Stimulated activated effector memory CD8-positive, alpha-beta T cell treated with anti-CD3 and anti-CD28 coated beads, Interleukin-12 subunit alpha, Interleukin-12 subunit beta, amount 100 ng/mL, for 72 hours (primary cell): ENCODE measurements around the gene FZD1.

ENCODE experiments used
- ATAC-seq: fragments of 150-1000 bp; cut with Tn5 transposase; 2 replicates; pipeline ENCODE4 v1.10.0; 2021
- DNase-seq, 2 donors: peaks; one replicate each; pipeline ENCODE4 v3.0.0; 2021 to 2022; ENCODE audit warnings: low spot score in 2 of 2
- H3K27ac Mint-ChIP-seq: one replicate; pipeline ENCODE4 v1.8.0; 2022; ENCODE audit warnings: mild to moderate bottlenecking, mixed read lengths
- H3K36me3 Mint-ChIP-seq: one replicate; pipeline ENCODE4 v1.8.0; 2022; ENCODE audit warnings: mild to moderate bottlenecking, mixed read lengths
- H3K4me1 Mint-ChIP-seq: one replicate; pipeline ENCODE4 v1.8.0; 2022; ENCODE audit warnings: mixed read lengths
- H3K4me3 Mint-ChIP-seq: one replicate; pipeline ENCODE4 v1.8.0; 2022; ENCODE audit warnings: mild to moderate bottlenecking, mixed read lengths
- H3K9me3 Mint-ChIP-seq: one replicate; pipeline ENCODE4 v1.8.0; 2022; ENCODE audit warnings: mixed read lengths

FZD1 gene

DNA sequence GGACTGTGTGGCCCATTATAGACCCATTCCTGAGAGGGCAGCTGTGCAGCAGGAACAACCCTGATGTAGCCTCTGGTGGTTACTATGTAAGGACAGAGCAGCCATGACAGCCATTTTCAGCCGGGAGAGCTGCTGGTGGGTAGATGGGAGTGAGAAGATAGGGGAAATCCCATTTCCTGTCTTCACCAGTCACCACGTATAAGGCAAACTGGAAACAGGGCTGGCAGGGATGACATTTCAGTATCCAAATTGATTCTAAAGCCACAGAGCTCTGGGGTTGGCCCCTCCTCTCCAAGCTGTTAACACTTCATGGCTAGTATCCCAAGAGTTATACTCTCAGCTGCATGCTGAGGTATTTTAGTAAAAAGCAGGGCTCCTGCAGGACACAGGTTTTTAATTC, 15.2 kb upstream of the FZD1 start:
- Mint-ChIP-seq H3K4me3 (no peak overlapping the region), H3K27ac (no peak overlapping the region), H3K4me1 (no peaks in the 10 kb centered on the region), H3K36me3 (no peaks in the 10 kb centered on the region), H3K9me3 (peaks cover 7% of the 10 kb centered on the region)
- DNase-seq, result no peak
- ATAC-seq, result no peak

DNA sequence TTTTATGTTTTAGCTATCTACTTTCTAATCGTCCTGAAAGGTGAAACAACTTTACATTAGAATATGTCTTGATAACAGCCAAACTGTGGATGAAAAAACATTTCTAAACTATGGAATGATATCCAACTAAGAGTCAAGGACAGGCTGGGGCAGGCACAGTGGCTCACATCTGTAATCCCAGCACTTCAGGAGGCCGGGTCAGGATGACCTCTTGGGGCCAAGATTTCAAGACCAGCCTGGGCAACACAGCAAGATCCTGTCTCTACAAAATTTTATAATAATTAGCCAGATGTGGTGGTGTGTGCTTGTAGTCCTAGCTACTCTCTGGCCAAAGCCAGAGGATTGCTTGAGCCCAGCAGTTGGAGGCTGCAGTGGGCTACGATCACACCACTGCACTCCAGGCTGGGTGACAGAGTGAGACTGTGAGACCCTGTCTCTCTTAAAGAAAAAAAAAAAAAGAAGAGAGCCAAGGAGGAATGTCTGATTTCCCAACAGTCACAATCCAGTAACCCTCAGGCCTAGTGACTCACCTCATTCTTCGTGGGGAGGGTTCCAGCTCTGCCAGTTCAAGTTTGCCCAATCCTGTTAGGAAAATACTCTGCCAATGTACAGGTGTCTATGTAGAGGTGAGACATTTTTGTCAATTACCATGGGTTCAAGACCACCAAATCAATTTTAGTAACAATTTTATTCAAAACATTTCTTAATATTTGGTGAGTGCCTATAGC, 14.6 kb upstream of the FZD1 start:
- Mint-ChIP-seq H3K36me3 (no peaks in the 10 kb centered on the region), H3K4me3 (no peak overlapping the region), H3K9me3 (peaks cover 7% of the 10 kb centered on the region), H3K4me1 (no peaks in the 10 kb centered on the region), H3K27ac (no peak overlapping the region)
- no peak for DNase-seq
- no peak for ATAC-seq

DNA sequence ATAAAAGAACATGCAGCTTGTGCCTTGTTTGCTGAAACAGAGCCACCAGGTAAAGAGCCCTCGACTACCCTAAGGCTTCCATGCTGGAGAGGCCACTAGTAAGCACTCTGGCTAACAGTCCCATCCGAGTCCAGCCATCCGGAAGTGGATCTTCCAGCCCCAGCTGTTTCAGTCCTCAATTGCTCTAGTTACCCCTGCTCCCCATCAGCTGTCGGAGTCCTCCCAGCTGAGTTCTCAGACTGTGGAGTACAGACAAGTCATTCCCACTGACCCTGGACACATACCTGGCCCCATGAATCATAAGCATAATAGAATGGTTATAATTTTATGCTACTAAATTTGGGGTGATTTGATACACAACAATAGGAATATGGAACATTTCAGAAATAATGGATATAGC, 13.5 kb upstream of the FZD1 start:
- Mint-ChIP-seq H3K4me1 (no peaks in the 10 kb centered on the region), H3K27ac (no peak overlapping the region), H3K4me3 (no peak overlapping the region), H3K36me3 (no peaks in the 10 kb centered on the region), H3K9me3 (peaks cover 11% of the 10 kb centered on the region)
- DNase-seq (no peak), ATAC-seq (no peak)

DNA sequence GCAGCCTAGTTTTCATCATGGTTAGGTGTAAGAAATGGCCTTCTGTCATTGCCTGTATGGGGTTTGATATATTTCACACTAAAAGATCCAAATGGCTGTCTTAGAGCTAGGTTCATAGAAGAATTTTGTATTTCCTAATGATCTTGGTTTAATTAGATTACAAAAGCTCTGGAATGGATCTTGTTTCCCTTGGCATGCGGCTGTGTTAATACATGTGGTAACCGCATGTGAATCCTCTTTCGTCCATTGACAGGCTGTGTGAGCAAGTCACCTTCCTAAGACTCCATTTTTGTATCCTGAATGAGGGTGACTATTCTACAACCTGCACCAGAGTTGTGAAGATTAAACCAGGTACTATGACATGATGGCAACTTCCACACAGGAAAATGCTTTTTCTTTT, 12.4 kb upstream of the FZD1 start:
- ATAC-seq (no peak), DNase-seq (no peak)
- Mint-ChIP-seq H3K4me3 (no peak overlapping the region), H3K9me3 (peaks cover 11% of the 10 kb centered on the region), H3K27ac (no peak overlapping the region), H3K4me1 (no peaks in the 10 kb centered on the region), H3K36me3 (no peaks in the 10 kb centered on the region)

DNA sequence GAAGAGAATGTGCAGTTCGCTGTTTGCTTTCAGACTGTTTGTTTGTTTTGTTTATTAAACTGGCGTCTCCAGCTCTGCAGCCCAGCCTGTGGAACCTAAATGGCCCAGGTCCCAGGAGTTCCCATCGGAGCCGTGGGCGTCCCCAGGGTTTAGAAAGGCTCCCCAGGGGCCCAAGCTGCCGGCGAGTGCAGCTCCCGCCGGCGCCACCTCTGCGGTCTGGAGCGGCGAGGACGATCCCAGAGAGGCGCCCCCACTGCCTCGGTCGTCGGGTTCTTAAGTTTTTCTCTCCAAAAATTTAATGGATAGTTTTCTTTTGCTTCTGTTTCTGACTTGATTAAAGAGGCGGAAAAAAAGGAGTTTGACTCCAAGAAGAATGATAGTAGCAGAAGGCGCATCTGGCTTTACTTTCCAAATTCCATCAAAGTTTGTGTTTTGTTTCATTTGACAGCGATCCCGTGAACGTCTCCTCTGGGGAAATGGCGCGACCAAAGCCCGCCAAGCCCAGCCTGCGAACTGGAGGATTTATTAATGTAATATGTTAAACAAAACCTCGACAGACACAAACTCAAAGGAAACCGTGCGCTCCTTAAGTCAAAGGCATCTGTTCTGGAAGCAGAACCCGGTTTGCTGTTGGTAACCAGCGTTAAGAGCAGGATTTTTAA, 718 bp upstream of the FZD1 start:
- Mint-ChIP-seq H3K27ac (no peak overlapping the region), H3K4me3 (peak overlapping the region; percentile 60), H3K36me3 (no peaks in the 10 kb centered on the region), H3K9me3 (no peaks in the 10 kb centered on the region), H3K4me1 (no peaks in the 10 kb centered on the region)
- ATAC-seq (no peak), DNase-seq (no peak)

DNA sequence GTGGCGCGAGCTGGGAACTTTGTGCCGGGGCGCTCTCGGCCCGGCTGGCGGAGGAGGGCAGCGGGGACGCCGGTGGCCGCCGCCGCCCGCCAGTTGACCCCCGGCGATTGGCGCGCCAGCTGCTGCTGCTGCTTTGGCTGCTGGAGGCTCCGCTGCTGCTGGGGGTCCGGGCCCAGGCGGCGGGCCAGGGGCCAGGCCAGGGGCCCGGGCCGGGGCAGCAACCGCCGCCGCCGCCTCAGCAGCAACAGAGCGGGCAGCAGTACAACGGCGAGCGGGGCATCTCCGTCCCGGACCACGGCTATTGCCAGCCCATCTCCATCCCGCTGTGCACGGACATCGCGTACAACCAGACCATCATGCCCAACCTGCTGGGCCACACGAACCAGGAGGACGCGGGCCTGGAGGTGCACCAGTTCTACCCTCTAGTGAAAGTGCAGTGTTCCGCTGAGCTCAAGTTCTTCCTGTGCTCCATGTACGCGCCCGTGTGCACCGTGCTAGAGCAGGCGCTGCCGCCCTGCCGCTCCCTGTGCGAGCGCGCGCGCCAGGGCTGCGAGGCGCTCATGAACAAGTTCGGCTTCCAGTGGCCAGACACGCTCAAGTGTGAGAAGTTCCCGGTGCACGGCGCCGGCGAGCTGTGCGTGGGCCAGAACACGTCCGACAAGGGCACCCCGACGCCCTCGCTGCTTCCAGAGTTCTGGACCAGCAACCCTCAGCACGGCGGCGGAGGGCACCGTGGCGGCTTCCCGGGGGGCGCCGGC, 870 bp downstream of the FZD1 start:
- H3K36me3 Mint-ChIP-seq, result no peaks in the 10 kb centered on the region
- ATAC-seq (peak; percentile 29), DNase-seq (no peak)
- H3K27ac Mint-ChIP-seq, result no peak overlapping the region
- H3K4me3 Mint-ChIP-seq, result peak overlapping the region; percentile 31
- H3K4me1 Mint-ChIP-seq, result no peaks in the 10 kb centered on the region
- H3K9me3 Mint-ChIP-seq, result no peaks in the 10 kb centered on the region

DNA sequence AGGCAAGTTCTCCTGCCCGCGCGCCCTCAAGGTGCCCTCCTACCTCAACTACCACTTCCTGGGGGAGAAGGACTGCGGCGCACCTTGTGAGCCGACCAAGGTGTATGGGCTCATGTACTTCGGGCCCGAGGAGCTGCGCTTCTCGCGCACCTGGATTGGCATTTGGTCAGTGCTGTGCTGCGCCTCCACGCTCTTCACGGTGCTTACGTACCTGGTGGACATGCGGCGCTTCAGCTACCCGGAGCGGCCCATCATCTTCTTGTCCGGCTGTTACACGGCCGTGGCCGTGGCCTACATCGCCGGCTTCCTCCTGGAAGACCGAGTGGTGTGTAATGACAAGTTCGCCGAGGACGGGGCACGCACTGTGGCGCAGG, 1.4 kb downstream of the FZD1 start:
- Mint-ChIP-seq H3K4me3 (peak overlapping the region; percentile 31), H3K9me3 (no peaks in the 10 kb centered on the region), H3K36me3 (no peaks in the 10 kb centered on the region), H3K4me1 (no peaks in the 10 kb centered on the region), H3K27ac (no peak overlapping the region)
- DNase-seq, result no peak
- ATAC-seq, result no peak

DNA sequence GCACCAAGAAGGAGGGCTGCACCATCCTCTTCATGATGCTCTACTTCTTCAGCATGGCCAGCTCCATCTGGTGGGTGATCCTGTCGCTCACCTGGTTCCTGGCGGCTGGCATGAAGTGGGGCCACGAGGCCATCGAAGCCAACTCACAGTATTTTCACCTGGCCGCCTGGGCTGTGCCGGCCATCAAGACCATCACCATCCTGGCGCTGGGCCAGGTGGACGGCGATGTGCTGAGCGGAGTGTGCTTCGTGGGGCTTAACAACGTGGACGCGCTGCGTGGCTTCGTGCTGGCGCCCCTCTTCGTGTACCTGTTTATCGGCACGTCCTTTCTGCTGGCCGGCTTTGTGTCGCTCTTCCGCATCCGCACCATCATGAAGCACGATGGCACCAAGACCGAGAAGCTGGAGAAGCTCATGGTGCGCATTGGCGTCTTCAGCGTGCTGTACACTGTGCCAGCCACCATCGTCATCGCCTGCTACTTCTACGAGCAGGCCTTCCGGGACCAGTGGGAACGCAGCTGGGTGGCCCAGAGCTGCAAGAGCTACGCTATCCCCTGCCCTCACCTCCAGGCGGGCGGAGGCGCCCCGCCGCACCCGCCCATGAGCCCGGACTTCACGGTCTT, 1.9 kb downstream of the FZD1 start:
- H3K36me3 Mint-ChIP-seq, result no peaks in the 10 kb centered on the region
- H3K4me3 Mint-ChIP-seq, result no peak overlapping the region
- no peak overlapping the region for H3K27ac Mint-ChIP-seq
- H3K4me1 Mint-ChIP-seq, result no peaks in the 10 kb centered on the region
- H3K9me3 Mint-ChIP-seq, result no peaks in the 10 kb centered on the region
- no peak for DNase-seq
- no peak for ATAC-seq

DNA sequence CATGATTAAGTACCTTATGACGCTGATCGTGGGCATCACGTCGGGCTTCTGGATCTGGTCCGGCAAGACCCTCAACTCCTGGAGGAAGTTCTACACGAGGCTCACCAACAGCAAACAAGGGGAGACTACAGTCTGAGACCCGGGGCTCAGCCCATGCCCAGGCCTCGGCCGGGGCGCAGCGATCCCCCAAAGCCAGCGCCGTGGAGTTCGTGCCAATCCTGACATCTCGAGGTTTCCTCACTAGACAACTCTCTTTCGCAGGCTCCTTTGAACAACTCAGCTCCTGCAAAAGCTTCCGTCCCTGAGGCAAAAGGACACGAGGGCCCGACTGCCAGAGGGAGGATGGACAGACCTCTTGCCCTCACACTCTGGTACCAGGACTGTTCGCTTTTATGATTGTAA, 2.5 kb downstream of the FZD1 start:
- no peak overlapping the region for H3K4me3 Mint-ChIP-seq
- no peak for ATAC-seq
- no peaks in the 10 kb centered on the region for H3K4me1 Mint-ChIP-seq
- H3K36me3 Mint-ChIP-seq, result no peaks in the 10 kb centered on the region
- no peak overlapping the region for H3K27ac Mint-ChIP-seq
- no peaks in the 10 kb centered on the region for H3K9me3 Mint-ChIP-seq
- DNase-seq, result no peak

DNA sequence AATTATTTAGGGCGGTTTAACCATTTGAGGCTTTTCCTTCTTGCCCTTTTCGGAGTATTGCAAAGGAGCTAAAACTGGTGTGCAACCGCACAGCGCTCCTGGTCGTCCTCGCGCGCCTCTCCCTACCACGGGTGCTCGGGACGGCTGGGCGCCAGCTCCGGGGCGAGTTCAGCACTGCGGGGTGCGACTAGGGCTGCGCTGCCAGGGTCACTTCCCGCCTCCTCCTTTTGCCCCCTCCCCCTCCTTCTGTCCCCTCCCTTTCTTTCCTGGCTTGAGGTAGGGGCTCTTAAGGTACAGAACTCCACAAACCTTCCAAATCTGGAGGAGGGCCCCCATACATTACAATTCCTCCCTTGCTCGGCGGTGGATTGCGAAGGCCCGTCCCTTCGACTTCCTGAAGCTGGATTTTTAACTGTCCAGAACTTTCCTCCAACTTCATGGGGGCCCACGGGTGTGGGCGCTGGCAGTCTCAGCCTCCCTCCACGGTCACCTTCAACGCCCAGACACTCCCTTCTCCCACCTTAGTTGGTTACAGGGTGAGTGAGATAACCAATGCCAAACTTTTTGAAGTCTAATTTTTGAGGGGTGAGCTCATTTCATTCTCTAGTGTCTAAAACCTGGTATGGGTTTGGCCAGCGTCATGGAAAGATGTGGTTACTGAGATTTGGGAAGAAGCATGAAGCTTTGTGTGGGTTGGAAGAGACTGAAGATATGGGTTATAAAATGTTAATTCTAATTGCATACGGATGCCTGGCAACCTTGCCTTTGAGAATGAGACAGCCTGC, 3.1 kb downstream of the FZD1 start:
- DNase-seq, result no peak

DNA sequence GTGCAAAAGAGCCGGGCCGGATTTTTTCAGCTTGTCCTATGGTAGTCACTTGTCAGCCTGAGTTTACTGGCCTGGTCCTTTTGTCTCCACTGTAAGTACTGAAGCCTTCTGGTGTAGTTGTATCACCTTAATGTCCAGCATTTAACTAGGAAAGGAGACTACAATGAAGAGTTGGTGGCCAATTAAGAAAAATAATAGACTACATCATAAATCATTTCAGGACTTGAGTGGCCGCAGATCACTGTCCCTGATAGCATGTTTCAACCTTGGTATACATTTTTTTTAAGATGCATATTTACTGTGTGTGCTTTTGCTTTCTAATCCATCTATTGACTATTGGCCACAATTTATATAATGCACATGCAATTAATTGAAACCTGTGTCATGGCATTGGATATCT, 6.1 kb downstream of the FZD1 start:
- ATAC-seq, result no peak
- Mint-ChIP-seq H3K36me3 (no peaks in the 10 kb centered on the region), H3K9me3 (no peaks in the 10 kb centered on the region), H3K4me3 (no peak overlapping the region), H3K4me1 (no peaks in the 10 kb centered on the region), H3K27ac (no peak overlapping the region)
- DNase-seq, result no peak

More for the DNA sequence above, 3.1 kb downstream of the FZD1 start:
- Mint-ChIP-seq H3K9me3 (no peaks in the 10 kb centered on the region), H3K4me1 (no peaks in the 10 kb centered on the region), H3K27ac (no peak overlapping the region), H3K4me3 (no peak overlapping the region), H3K36me3 (no peaks in the 10 kb centered on the region)
- ATAC-seq, result no peak

DNA sequence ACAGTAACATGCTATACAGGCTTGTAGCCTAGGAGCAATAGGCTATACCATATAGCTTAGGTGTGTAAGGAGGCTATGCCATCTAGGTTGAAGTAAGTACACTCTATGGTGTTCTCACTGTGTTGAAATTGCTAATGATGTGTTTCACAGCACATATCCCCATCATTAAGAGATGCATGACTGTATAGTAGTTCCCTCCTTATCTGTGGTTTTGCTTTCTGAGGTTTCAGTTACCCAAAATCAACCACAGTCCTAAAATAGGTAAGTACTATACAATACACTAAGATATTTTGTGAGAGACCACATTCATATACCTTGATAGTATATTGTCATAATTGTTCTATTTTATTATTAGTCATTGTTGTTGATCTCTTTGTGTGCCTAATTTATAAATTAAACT, 12.7 kb downstream of the FZD1 start:
- ATAC-seq, result peak; percentile 24
- H3K4me3 Mint-ChIP-seq, result no peak overlapping the region

DNA sequence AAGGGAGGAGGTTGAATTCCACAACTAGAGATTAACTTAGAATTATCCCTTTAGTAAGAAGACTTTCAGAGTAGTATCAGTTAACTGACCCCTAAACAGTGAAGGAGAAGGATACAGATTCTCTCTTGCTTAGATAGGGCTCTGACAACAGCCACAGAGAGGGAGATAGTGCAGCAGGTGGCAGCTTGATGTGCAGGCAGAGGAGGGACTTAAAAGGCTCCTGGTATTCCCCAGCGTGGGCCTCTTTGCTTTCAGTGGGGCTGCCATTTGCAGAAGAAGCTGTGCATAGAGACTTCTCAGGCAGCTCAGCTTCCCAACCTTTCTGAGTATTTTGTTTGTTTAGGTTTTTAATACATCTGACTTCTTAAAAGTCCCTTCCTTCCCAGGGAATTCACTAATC, 16.0 kb downstream of the FZD1 start:
- DNase-seq (no peak), ATAC-seq (no peak)
- Mint-ChIP-seq H3K36me3 (no peaks in the 10 kb centered on the region), H3K4me3 (no peak overlapping the region), H3K27ac (no peak overlapping the region), H3K9me3 (peaks cover 3% of the 10 kb centered on the region), H3K4me1 (no peaks in the 10 kb centered on the region)

More for the DNA sequence above, 12.7 kb downstream of the FZD1 start:
- Mint-ChIP-seq H3K9me3 (peaks cover 3% of the 10 kb centered on the region), H3K4me1 (no peaks in the 10 kb centered on the region), H3K27ac (no peak overlapping the region), H3K36me3 (no peaks in the 10 kb centered on the region)
- no peak for DNase-seq

DNA sequence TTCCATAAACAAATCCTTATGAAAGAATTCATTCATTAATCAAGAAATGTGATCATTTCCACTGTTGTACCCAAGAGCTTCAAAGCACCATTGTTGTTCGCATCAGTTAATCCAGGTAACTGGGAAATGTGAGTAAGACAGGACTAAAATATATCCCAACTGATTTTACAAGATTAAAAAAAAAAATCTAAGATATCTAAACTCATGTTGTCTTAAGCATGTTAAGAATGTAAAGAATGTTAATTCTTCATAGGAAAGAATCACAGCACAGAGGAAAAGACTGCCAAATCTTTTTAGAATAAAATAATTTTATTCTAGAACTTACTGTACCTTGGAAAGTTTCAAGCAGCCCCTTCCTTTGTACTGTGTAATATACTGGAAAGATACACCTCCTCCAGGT, 16.4 kb downstream of the FZD1 start:
- Mint-ChIP-seq H3K27ac (no peak overlapping the region), H3K9me3 (peaks cover 3% of the 10 kb centered on the region), H3K4me3 (no peak overlapping the region), H3K4me1 (no peaks in the 10 kb centered on the region), H3K36me3 (no peaks in the 10 kb centered on the region)
- no peak for DNase-seq
- ATAC-seq, result no peak
